ENCODE measurements around the gene FAM184A.

DNA sequence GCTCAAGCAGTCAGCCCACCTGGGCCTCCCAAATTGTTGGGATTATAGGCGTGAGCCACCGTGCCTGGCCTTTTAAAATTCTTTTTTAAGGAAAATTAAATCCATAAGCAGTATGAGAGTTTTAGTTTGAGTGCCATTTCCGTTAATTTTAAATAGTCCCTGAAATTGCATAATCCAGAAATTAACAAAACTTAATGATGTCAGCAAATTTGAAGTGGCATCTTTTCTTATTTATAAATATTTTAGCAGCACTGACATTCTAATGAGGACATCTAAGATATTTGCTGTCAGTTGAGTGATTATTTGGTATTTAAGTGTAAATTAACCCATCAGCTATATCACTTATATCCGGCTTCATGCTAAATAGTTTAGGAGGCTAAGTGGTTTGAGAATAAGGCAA, 42.9 kb upstream of the FAM184A start:
- TF ChIP-seq, protein P1, sequence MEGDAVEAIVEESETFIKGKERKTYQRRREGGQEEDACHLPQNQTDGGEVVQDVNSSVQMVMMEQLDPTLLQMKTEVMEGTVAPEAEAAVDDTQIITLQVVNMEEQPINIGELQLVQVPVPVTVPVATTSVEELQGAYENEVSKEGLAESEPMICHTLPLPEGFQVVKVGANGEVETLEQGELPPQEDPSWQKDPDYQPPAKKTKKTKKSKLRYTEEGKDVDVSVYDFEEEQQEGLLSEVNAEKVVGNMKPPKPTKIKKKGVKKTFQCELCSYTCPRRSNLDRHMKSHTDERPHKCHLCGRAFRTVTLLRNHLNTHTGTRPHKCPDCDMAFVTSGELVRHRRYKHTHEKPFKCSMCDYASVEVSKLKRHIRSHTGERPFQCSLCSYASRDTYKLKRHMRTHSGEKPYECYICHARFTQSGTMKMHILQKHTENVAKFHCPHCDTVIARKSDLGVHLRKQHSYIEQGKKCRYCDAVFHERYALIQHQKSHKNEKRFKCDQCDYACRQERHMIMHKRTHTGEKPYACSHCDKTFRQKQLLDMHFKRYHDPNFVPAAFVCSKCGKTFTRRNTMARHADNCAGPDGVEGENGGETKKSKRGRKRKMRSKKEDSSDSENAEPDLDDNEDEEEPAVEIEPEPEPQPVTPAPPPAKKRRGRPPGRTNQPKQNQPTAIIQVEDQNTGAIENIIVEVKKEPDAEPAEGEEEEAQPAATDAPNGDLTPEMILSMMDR (IDR thresholded peaks at IDR 0.05 in 4 of 5, conservative IDR thresholded peaks at IDR 0.05 in 1 of 5): no peak
- TF ChIP-seq POLR2A (IDR thresholded peaks at IDR 0.05): no peak

Data from gastrocnemius medialis (tissue), 4 donors.